Iris pigment epithelial cell (primary cell): ENCODE results near the gene CMKLR1.

Source experiments
- DNase-seq: peaks from one replicate; pipeline ENCODE4 v3.0.0-alpha.2; 2011; ENCODE audit warnings: low read depth

Gene CMKLR1

GRCh38 chr12:108338915-108339657, at the start of gene CMKLR1:
Gene CMKLR1, minus strand, starts transcription at chr12:108339311. Its CDS starts 45,720 bp downstream, at chr12:108293591.
- no peak for DNase-seq

- no peak for DNase-seq
Observed at GRCh38 chr12:108387771-108388170, 48.7 kb upstream of the CMKLR1 start.

GRCh38 chr12:108386709-108387360, 47.7 kb upstream of the CMKLR1 start:
- no peak for DNase-seq

- DNase-seq: no peak
Observed at GRCh38 chr12:108382437-108382801, 43.3 kb upstream of the CMKLR1 start.

- DNase-seq: peak; percentile 7
Observed at GRCh38 chr12:108381787-108382436, 42.8 kb upstream of the CMKLR1 start.

- DNase-seq: no peak
Observed at GRCh38 chr12:108380382-108380781, 41.3 kb upstream of the CMKLR1 start.

- no peak for DNase-seq
Observed at GRCh38 chr12:108379823-108380222, 40.7 kb upstream of the CMKLR1 start.

GRCh38 chr12:108378926-108379325, 39.8 kb upstream of the CMKLR1 start:
- no peak for DNase-seq

GRCh38 chr12:108377260-108377659, 38.1 kb upstream of the CMKLR1 start:
- DNase-seq: no peak

- peak; percentile 33 for DNase-seq
Observed at GRCh38 chr12:108375986-108376663, 37.0 kb upstream of the CMKLR1 start.

GRCh38 chr12:108374596-108375320, 35.6 kb upstream of the CMKLR1 start:
- DNase-seq: no peak

- DNase-seq: no peak
Observed at GRCh38 chr12:108373111-108373510, 34.0 kb upstream of the CMKLR1 start.

GRCh38 chr12:108371801-108372344, 32.8 kb upstream of the CMKLR1 start:
- DNase-seq: peak; percentile 73

- DNase-seq: no peak
Observed at GRCh38 chr12:108370415-108370814, 31.3 kb upstream of the CMKLR1 start.

- DNase-seq: no peak
Observed at GRCh38 chr12:108369736-108370396, 30.8 kb upstream of the CMKLR1 start.

GRCh38 chr12:108368089-108368488, 29.0 kb upstream of the CMKLR1 start:
- DNase-seq: no peak

- peak; percentile 39 for DNase-seq
Observed at GRCh38 chr12:108367436-108367835, 28.3 kb upstream of the CMKLR1 start.

- no peak for DNase-seq
Observed at GRCh38 chr12:108365324-108365723, 26.2 kb upstream of the CMKLR1 start.

- DNase-seq: no peak
Observed at GRCh38 chr12:108364879-108365278, 25.8 kb upstream of the CMKLR1 start.

GRCh38 chr12:108363565-108363964, 24.5 kb upstream of the CMKLR1 start:
- DNase-seq: no peak

- DNase-seq: no peak
Observed at GRCh38 chr12:108363165-108363564, 24.1 kb upstream of the CMKLR1 start.
